Omental fat pad (tissue), 4 donors: ENCODE data around the gene BSPRY. TPM values are rescaled to one million over a fixed set of nuclear protein-coding genes. Genes with fewer than 3 reads are reported as not detected.

Source experiments
- ATAC-seq: fragments of 150-250 bp; one replicate; pipeline ENCODE4 v1.9.1; 2016; ENCODE audit warnings: mild to moderate bottlenecking, moderate library complexity; ENCODE audit not compliant: low FRiP score
- DNase-seq: peaks from one replicate; pipeline ENCODE4 v3.0.0-alpha.2; 2019; ENCODE audit warnings: low spot score
- total RNA-seq, 4 donors: library from RNA; depleted of rRNA; stranded (reverse); fragments of >200 nt; gene quantifications; one replicate each; pipeline ENCODE4 v1.1.0, GENCODE V29; 2016
- TF ChIP-seq, protein P1 (sequence below), 3 donors: fragments of 450-650 bp; IDR thresholded peaks; one replicate each; pipeline ENCODE4 v1.5.1; 2016 to 2017; ENCODE audit warnings: antibody characterized with exemption in 3 of 3, mild to moderate bottlenecking in 3 of 3, moderate library complexity in 2 of 3

BSPRY gene
- total RNA-seq, 4 donors from 2014 or later = 0.19 to 0.63 TPM; not detected in 2

DNA sequence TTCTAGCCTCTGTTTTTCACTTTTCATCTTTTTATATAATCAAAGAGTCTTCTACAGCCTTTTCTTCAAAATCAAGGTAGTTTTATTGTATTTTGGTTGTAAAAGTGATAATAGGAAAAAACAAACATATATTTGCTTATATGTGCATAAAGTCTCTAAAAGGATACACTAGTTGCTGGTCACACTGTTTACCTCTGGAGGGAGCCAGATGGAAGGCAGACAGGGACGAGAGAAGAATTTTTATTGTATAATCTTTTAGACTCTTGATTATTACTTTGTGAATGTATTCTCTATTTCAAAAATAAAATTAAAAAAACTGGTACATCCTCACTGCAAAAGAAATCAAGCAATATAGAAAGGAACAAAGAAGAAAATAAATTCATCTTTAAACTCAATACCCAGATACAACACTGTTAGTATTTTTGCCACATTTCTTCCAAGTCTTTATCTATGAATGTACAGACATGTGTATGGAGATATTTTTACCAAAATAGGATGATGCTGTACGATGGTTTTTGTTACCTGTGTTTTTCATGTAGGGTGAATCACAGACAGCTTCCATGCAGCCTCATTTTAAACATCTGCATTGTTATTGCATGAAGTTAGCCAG is 40.0 kb upstream of the BSPRY start:
- no peak for ATAC-seq
- no peak for DNase-seq
- TF ChIP-seq, protein P1, sequence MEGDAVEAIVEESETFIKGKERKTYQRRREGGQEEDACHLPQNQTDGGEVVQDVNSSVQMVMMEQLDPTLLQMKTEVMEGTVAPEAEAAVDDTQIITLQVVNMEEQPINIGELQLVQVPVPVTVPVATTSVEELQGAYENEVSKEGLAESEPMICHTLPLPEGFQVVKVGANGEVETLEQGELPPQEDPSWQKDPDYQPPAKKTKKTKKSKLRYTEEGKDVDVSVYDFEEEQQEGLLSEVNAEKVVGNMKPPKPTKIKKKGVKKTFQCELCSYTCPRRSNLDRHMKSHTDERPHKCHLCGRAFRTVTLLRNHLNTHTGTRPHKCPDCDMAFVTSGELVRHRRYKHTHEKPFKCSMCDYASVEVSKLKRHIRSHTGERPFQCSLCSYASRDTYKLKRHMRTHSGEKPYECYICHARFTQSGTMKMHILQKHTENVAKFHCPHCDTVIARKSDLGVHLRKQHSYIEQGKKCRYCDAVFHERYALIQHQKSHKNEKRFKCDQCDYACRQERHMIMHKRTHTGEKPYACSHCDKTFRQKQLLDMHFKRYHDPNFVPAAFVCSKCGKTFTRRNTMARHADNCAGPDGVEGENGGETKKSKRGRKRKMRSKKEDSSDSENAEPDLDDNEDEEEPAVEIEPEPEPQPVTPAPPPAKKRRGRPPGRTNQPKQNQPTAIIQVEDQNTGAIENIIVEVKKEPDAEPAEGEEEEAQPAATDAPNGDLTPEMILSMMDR (IDR thresholded peaks at IDR 0.05) = no peak

DNA sequence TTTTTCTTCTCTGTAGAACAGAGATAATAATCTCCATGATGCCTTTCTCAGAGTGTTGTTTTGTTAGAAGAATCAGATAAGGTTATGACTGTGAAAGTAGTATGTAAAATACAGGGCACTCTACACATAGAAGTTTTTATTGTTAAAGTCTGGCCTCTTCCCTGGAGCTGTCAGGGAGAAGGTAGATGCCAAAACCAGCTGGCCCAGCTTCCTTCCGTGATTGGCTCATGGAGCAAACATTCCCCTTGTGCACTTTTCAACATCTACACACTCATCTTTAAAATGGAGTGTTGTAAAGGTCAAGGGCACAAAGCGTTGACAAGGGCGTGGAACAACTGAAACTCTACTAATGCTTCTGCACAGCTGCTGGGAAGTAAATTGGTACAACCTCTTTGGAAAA is 38.8 kb upstream of the BSPRY start:
- ATAC-seq (no peak), DNase-seq (no peak)
- TF ChIP-seq, protein P1 (IDR thresholded peaks at IDR 0.05) = no peak

DNA sequence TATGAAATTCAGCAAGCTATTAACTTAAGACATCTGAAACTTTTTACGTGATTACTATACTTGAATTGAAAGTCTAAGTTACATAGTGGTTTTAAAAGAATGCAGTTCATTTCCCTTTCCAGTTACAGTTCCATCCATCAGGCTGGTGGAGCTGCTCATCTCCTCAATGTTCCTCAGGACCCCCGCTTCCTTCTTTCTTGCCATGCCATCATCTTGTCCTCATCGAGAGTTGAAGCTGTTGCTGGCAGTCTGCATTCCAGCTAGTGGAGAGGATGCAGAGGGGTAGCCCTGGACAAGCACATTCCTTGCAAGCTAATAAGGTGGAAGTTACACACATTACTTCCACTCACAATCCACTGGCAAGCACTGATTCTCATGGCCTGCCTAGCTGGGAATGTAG is 37.4 kb upstream of the BSPRY start:
- TF ChIP-seq, protein P1 (IDR thresholded peaks at IDR 0.05) = no peak
- no peak for DNase-seq

DNA sequence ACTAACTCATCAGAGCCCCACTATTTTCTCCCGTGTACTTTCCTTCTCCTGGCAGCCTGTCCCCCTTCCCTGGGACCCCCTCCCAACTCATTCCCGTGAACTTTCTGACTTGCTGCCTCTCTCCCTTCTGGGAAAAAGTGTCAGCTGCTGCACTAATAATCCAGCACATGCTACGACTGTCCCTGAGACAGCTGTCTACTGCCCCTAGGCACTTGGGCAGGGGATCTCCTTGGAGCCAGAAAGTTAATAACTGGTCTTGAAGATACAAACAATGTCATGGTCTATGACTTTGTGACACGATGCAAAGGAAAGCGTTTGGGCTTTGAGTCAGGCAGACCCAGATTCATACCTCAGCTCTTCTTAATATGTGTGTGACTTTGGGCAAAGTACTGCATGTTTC is 36.1 kb upstream of the BSPRY start:
- ATAC-seq (no peak), DNase-seq (no peak)
- TF ChIP-seq, protein P1 (IDR thresholded peaks at IDR 0.05) = no peak

More for the DNA sequence above, 37.4 kb upstream of the BSPRY start:
- no peak for ATAC-seq

DNA sequence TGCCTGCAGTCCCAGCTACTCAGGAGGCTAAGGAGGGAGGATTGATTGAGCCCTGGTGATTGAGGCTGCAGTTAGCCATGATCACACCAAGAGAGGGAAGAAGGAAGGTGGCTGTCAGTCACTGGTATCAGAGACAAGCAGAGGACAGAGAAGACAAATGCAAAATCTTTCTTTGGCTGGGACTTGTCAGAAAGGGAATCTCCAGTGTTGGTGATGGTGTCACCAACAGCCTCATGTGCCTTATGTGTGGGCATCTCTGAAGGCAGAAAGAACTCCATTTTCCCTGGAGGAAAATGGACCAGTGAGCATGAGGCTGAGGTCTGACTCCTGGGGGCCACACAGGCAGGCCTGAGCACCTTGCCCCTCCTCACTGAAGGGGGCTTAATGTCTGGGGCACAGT is 34.1 kb upstream of the BSPRY start:
- DNase-seq (no peak), ATAC-seq (no peak)
- TF ChIP-seq, protein P1 (IDR thresholded peaks at IDR 0.05) = no peak

DNA sequence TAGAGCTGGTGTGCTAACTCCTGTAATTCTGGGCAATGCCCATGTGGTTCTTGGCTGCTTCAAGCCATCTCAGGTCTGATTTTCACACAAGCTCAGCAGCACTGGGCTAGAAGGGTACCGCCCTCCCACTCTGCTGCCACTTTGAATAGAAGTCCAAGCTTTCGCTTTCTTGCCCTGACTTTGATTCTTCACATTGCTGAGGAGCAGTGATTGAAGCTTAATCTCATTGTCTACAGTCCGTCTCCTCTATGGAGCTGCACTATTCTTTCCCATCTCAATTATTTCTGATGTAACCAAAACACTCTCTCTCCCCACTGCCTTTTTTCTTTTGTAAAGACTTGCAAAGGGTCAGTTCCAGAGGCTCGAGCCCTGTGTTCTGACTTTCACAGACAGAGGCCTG is 33.3 kb upstream of the BSPRY start:
- no peak for DNase-seq
- TF ChIP-seq, protein P1 (IDR thresholded peaks at IDR 0.05) = no peak
- ATAC-seq = no peak

DNA sequence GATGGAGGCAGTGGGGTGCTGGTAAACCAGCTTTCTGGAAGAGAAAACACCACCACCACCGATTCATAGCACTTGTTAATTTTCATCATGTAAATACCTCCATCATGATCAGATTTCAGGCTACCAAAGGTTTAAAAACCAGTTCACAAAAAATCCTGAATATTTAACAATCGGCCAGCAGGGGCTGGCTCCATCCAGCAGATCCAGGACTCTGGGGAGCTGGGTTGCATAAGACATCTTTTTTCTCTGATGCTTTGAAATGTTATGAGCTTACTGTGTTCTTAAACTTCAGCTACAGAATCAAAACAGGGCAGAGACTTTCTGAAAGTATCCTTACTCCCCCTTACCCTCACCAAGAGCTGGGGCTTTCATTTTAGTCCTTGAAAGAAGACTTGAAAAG is 31.6 kb upstream of the BSPRY start:
- DNase-seq (no peak), ATAC-seq (no peak)
- TF ChIP-seq, protein P1 (IDR thresholded peaks at IDR 0.05) = no peak
